GM08714 (cell line): ENCODE results near the gene CCR7.

Experiments used
- H3K4me3 ChIP-seq: fragments of 200-500 bp; sonication (Bioruptor generic); 2 replicates; pipeline ENCODE4 v1.5.1; 2014; ENCODE audit warnings: mild to moderate bottlenecking, low read length, inconsistent platforms
- ZNF274 ChIP-seq: IDR thresholded peaks from 2 replicates; pipeline ENCODE4 v1.6.1; 2012; ENCODE audit warnings: mild to moderate bottlenecking, low read depth, low read length

The CCR7 gene

GRCh38 chr17:40561871-40562611, 3.2 kb downstream of the CCR7 start:
- no peak for TF ChIP-seq ZNF274
- H3K4me3 ChIP-seq = peak overlapping the region; percentile 72

DNA sequence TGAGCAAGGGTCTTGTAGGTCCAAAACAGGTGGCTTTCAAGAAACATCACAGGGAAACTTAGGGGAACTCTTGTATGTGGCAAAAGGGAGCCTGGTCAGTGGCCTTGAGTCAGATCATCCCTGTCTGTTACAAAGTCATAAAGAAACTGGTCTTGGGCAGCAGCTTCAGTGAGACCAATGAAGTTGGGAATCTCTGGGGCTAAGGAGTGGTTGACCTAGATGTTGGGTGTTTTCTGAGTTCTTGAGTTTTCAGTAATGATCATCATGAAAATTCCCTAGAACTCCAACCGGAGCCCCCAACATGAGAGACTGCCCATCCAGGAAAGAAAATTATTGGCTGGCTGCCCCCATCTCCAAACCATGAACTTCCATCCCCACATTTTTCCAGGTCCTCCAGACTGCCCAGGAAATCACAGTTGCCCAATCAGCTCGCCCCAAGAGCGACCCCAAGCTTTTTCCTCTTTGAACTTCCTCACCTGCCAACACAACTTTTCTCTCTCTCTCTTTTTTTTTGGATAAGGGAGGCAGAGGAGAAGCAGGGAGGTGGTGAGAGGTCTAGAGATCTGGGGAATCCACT, 3.9 kb downstream of the CCR7 start:
- no peak for TF ChIP-seq ZNF274
- H3K4me3 ChIP-seq = peak overlapping the region; percentile 72

GRCh38 chr17:40560592-40561293, 4.5 kb downstream of the CCR7 start:
- H3K4me3 ChIP-seq = peak overlapping the region; percentile 72
- no peak for TF ChIP-seq ZNF274

DNA sequence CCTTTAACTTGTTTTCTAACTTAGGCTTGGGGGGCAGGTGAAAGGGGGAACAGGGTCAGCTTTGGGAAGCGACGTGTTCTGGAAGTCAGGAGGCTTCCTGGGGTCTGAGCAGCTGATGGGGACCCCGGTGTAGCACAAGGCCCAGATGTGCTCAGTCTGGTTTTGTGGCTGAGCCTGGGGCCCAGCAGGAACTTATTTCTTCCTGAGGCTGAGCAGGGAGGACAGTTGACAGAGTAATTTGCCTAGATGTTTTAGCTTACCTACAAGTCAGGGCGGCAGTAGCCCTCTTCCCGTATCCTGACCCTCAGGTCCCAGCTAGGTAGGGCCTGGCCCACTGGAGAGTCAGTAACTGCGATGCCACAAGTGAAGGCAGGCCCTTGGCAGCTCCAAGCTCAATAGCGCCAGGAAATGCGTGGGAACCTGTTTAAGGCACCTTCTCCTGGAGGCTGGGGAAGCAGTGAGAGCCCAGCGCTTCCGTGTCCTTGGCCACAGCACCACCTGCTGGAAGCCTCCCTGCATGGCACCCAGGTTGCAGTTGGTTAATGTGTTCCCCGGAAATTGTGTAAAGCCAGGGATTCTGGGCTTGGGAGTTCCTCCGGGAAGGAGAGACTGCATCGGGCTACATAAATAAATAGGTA, 5.2 kb downstream of the CCR7 start:
- H3K4me3 ChIP-seq = peak overlapping the region; percentile 40; the same call in 1 of the 2 replicates
- no peak for TF ChIP-seq ZNF274

DNA sequence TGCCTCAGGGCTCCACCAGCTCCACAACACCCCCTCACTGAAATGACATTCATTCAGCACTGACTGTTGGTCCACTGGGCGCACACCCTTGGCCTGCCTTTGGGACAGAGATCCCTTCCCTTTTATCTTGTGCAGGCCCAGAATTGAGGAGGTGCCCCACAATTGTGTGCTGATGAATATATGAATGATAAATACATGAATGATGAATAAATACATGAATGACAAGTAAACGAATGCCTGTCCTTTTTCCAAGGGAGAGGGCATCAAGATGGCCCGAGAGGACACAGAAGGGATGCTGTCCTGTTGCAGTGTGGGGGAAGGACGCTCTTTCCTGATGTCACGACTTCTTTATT, 5.7 kb downstream of the CCR7 start:
- no peak for TF ChIP-seq ZNF274
- no peak overlapping the region; the same call in 1 of the 2 replicates for H3K4me3 ChIP-seq

- no peak for TF ChIP-seq ZNF274
- no peak overlapping the region for H3K4me3 ChIP-seq
These were observed 6.2 kb downstream of the CCR7 start for GRCh38 chr17:40558890-40559563.

DNA sequence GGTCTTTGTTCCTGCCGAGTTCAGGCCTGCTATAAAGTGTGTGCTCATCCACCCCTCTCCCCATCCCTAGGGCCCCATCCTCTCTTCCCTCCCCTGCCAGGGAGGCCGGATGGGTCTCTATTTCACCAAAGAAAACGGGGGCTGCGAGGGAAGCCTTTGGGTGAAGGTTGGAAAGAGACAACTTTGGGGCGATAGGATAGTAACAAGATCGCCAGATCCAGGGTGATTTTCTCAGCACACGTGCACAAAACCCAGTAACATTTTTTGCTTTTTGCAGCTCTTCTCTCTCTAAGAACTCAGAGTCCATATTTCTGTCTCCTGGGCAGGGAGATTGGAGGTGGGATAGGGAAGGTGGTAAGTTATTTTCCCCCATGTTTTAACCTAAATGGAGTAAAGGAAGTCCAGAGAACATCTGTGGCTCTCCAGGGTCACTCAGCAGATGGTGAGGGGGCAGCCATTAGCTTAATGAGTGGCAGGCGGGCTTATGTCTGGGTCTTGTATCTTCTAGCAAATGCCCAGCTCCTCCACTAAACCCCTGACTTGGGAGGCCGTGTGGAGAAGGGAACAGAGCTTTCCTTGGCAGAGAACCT, 6.9 kb downstream of the CCR7 start:
- no peak for TF ChIP-seq ZNF274

DNA sequence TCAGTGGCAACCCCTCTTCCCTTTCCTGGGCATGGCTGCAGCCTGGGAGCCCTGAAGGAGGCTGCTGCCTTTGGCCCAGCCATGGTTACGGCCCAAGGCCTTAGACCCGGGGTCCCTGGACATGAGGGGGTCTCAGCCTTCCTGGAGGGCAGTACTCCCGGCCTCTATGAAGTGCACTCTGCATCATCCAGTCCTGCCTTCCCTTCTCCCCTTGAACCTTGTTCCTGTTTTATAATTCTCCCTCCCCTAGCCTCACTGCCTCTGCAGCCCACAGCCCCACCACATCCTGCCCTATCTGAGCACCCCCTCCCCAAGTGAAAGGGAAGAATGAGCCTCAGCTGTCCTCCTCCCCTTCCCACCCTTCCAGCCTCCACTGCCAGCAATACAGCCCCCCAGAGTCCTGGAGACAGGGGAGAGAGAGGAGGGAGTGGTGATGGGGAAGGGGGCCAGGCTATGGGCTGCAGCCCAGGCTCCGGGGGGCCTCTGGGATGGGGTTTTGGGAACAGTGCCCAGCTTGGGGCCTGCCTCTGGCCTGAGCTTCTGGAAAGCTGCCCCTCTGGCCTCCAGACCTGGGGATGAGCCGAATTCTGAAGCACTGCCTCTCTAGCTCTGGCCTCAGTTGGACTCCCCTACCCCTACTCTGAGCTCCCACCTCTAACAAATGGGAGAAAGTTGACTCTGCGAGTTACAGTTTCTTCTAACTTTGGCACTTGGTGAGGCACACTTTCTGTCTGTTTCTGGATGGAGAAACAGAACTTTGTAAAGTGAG, 7.6 kb downstream of the CCR7 start:
- no peak for TF ChIP-seq ZNF274
- H3K4me3 ChIP-seq = no peak overlapping the region

More for the DNA sequence above, 6.9 kb downstream of the CCR7 start:
- no peak overlapping the region for H3K4me3 ChIP-seq

- no peak overlapping the region for H3K4me3 ChIP-seq
- TF ChIP-seq ZNF274 = no peak
These were observed 8.3 kb downstream of the CCR7 start for GRCh38 chr17:40556884-40557414.

DNA sequence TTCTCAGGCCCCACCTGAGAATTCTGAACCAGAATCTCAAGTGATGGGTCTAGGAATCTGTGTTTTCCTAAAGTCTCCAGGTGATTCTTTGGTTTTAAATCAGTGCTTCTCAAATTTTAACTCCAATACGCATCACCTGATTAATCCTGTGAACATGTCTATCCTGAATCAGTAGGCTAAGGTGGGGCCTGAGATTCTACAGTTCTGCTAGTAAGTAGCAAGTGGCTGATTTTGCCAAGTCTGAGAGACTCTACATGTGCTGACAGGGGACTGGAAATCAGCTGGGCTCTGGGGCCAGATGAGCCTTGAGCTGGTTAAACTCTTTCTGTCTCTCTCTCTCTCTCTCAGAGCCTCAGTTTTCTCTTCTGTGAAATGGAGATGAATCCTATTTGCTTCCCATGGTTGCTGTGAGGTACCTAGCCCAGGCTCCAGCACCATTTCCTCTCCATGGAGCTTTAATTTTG, 9.0 kb downstream of the CCR7 start:
- no peak for TF ChIP-seq ZNF274
- H3K4me3 ChIP-seq = no peak overlapping the region

GRCh38 chr17:40555296-40556190, 9.7 kb downstream of the CCR7 start:
- TF ChIP-seq ZNF274 = no peak
- no peak overlapping the region for H3K4me3 ChIP-seq
